PC-9 (cell line): ENCODE measurements around the gene RPS24.
"Not testable (repeated sequence)": the region's sequence is repeated elsewhere in the genome, so short reads cannot be mapped to it uniquely, and the experiment has no call there.

Experiments
- CTCF ChIP-seq: fragments of 200-600 bp; sonication (generic); conservative IDR thresholded peaks from 2 replicates; pipeline ENCODE4 v1.6.1; 2017; ENCODE audit warnings: mixed run types, antibody characterized with exemption, mild to moderate bottlenecking, moderate library complexity
- EZH2 ChIP-seq: fragments of 200-600 bp; sonication (generic); IDR thresholded peaks from 2 replicates; pipeline ENCODE4 v1.8.0; 2017; ENCODE audit warnings: antibody characterized with exemption, low read depth

GRCh38 chr10:78064919-78065318, 31.3 kb downstream of the RPS24 start:
- not testable (repeated sequence) for TF ChIP-seq CTCF, EZH2
